Parathyroid adenoma (tissue), 2 donors: ENCODE measurements around the gene HNRNPM.

Experiments
- H2AFZ ChIP-seq: fragments of 300-600 bp; sonication (generic); one replicate; pipeline ENCODE4 v1.7.0; 2017; ENCODE audit warnings: antibody characterized with exemption, mild to moderate bottlenecking
- H3K27ac ChIP-seq: fragments of 300-600 bp; sonication (generic); one replicate; pipeline ENCODE4 v1.7.0; 2017
- H3K27me3 ChIP-seq: fragments of 300-600 bp; sonication (generic); one replicate; pipeline ENCODE4 v1.7.0; 2017; ENCODE audit warnings: low read length; ENCODE audit not compliant: control insufficient read depth, insufficient read depth
- H3K36me3 ChIP-seq: fragments of 300-600 bp; sonication (generic); one replicate; pipeline ENCODE4 v1.7.0; 2017; ENCODE audit warnings: low read length; ENCODE audit not compliant: control insufficient read depth, insufficient read depth
- H3K4me1 ChIP-seq: fragments of 300-600 bp; sonication (generic); one replicate; pipeline ENCODE4 v1.7.0; 2017; ENCODE audit warnings: control low read depth
- H3K4me2 ChIP-seq: fragments of 300-600 bp; sonication (generic); one replicate; pipeline ENCODE4 v1.7.0; 2017; ENCODE audit warnings: low read length
- H3K4me3 ChIP-seq: fragments of 300-600 bp; sonication (generic); one replicate; pipeline ENCODE4 v1.7.0; 2017; ENCODE audit warnings: low read depth, low read length
- H3K79me2 ChIP-seq: fragments of 300-600 bp; sonication (generic); one replicate; pipeline ENCODE4 v1.7.0; 2017; ENCODE audit warnings: control low read depth
- H3K9ac ChIP-seq: fragments of 300-600 bp; sonication (generic); one replicate; pipeline ENCODE4 v1.7.0; 2017; ENCODE audit warnings: mild to moderate bottlenecking
- H3K9me3 ChIP-seq: fragments of 300-600 bp; sonication (generic); one replicate; pipeline ENCODE4 v1.7.0; 2017; ENCODE audit warnings: low read length; ENCODE audit not compliant: control insufficient read depth
- TF ChIP-seq, protein P1 (sequence below): fragments of 300-600 bp; sonication (generic); IDR thresholded peaks from one replicate; pipeline ENCODE4 v1.7.0; 2017; ENCODE audit warnings: antibody characterized with exemption, mild to moderate bottlenecking
- donor health status: primary hyperparathyroidism.

The HNRNPM gene

DNA sequence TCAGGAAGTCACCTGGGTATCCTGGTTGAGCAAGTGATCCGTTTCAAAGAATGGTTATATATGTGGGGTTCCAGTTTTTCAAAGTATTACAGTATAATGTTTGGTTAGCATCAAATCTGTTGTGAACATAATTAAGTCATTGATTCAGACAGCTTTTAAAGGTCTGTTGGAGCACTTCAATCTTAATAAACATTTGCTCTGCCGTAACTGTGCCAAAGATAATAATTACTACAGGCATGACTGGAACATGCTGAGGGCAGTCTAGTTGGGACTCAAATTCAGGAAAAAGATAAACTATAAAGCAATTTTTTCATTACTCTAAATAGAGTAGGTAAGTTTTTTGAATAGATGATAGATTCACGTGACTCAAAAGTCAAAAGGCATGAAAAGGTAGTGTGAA, 23.3 kb downstream of the HNRNPM start:
- Histone ChIP-seq H3K36me3 (no peaks in the 10 kb centered on the region), H3K27me3 (no peaks in the 10 kb centered on the region)

DNA sequence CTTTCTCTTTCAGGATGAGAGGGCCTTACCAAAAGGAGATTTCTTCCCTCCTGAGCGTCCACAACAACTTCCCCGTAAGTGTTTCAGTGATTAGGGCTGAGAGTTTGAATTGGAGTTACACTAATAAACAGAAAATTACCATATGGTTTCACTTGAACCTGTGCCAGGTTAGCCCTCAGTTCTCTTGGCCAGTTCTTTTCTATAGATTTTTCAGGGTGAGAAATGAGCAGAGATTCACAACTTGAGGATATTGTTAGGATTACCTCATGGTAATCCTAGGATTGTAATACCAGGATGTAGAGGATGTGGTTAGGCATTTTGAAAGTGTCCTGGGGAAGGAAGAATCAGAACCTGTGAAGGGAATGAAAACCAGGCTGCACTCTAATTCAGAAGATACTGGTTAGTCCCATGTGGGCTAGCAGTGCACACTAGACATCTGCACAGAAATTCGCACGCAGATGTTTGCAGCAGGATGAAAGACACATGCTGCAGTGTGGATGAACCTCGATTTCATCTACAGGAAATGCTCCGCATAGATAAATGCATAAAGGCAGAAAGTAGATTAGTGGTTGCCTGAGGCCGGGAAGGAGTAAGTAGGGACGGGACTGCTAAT, 24.1 kb downstream of the HNRNPM start:
- H3K27ac ChIP-seq = no peak overlapping the region
- no peaks in the 10 kb centered on the region for H3K27me3 ChIP-seq
- no peaks in the 10 kb centered on the region for H3K36me3 ChIP-seq
- TF ChIP-seq, protein P1, sequence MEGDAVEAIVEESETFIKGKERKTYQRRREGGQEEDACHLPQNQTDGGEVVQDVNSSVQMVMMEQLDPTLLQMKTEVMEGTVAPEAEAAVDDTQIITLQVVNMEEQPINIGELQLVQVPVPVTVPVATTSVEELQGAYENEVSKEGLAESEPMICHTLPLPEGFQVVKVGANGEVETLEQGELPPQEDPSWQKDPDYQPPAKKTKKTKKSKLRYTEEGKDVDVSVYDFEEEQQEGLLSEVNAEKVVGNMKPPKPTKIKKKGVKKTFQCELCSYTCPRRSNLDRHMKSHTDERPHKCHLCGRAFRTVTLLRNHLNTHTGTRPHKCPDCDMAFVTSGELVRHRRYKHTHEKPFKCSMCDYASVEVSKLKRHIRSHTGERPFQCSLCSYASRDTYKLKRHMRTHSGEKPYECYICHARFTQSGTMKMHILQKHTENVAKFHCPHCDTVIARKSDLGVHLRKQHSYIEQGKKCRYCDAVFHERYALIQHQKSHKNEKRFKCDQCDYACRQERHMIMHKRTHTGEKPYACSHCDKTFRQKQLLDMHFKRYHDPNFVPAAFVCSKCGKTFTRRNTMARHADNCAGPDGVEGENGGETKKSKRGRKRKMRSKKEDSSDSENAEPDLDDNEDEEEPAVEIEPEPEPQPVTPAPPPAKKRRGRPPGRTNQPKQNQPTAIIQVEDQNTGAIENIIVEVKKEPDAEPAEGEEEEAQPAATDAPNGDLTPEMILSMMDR = no peak
- no peak overlapping the region for H3K9ac ChIP-seq
- H3K79me2 ChIP-seq = peaks cover 74% of the 10 kb centered on the region
- no peak overlapping the region for H2AFZ ChIP-seq
- H3K4me3 ChIP-seq = no peak overlapping the region
- no peaks in the 10 kb centered on the region for H3K9me3 ChIP-seq
- H3K4me2 ChIP-seq = no peak overlapping the region
- no peaks in the 10 kb centered on the region for H3K4me1 ChIP-seq

More for the DNA sequence above, 23.3 kb downstream of the HNRNPM start:
- Histone ChIP-seq H3K27ac (no peak overlapping the region), H3K79me2 (peaks cover 78% of the 10 kb centered on the region), H3K4me2 (no peak overlapping the region), H3K9me3 (no peaks in the 10 kb centered on the region), H3K9ac (no peak overlapping the region), H2AFZ (no peak overlapping the region), H3K4me1 (no peaks in the 10 kb centered on the region), H3K4me3 (no peak overlapping the region)
- TF ChIP-seq, protein P1 = no peak

GRCh38 chr19:8469613-8470368, 25.0 kb downstream of the HNRNPM start:
- H3K4me2 ChIP-seq = no peak overlapping the region
- no peaks in the 10 kb centered on the region for H3K9me3 ChIP-seq
- H3K9ac ChIP-seq = no peak overlapping the region
- no peaks in the 10 kb centered on the region for H3K27me3 ChIP-seq
- peaks cover 66% of the 10 kb centered on the region for H3K79me2 ChIP-seq
- no peak overlapping the region for H3K27ac ChIP-seq
- H2AFZ ChIP-seq = no peak overlapping the region
- no peaks in the 10 kb centered on the region for H3K36me3 ChIP-seq
- TF ChIP-seq, protein P1 = no peak
- H3K4me1 ChIP-seq = no peaks in the 10 kb centered on the region
- no peak overlapping the region for H3K4me3 ChIP-seq

- TF ChIP-seq, protein P1 = no peak
- no peaks in the 10 kb centered on the region for H3K9me3 ChIP-seq
- H3K27ac ChIP-seq = no peak overlapping the region
- no peak overlapping the region for H3K4me2 ChIP-seq
- no peak overlapping the region for H2AFZ ChIP-seq
- no peaks in the 10 kb centered on the region for H3K36me3 ChIP-seq
- H3K79me2 ChIP-seq = peaks cover 70% of the 10 kb centered on the region
- H3K4me1 ChIP-seq = no peaks in the 10 kb centered on the region
- H3K27me3 ChIP-seq = no peaks in the 10 kb centered on the region
- H3K4me3 ChIP-seq = no peak overlapping the region
- H3K9ac ChIP-seq = no peak overlapping the region
Observed at GRCh38 chr19:8473648-8474476, 29.1 kb downstream of the HNRNPM start.
